IPS-11a (cell line): ENCODE measurements around the gene RNF14.

Source experiments
- H3K4me3 ChIP-seq: one replicate; pipeline ENCODE4 v1.5.1; 2013; ENCODE audit warnings: low read depth, low read length, control low read depth

RNF14 gene

DNA sequence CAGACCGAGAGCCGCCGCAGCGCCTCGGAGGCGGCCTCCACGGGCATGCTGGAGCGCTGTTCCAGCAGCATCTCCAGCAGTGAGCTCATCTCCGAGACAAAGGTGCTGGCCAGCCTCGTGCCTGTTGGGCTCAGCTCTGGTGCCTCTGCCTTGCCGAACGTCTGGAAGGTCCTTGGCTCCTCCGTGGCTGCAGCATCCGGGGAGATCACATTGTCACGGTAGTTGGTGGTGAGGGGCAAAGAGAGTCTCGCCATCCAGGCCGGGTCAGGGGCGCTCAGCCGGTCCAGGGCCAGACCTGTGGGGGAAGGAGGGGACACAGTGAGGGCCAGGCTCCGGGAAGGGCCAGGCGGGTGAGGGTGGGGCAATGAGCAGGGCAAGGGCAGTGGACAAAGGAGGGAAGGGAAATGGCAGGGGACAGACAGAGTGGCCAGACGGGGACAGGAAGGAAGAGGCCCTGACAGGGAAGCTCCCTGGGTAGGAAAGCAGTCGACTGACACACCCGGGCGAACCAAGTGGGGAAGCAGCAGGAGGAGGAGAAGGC, 23.3 kb upstream of the RNF14 start:
- no peak overlapping the region for H3K4me3 ChIP-seq

- H3K4me3 ChIP-seq: no peak overlapping the region
Measured at GRCh38 chr5:141947316-141947715, 21.6 kb upstream of the RNF14 start.

- no peak overlapping the region for H3K4me3 ChIP-seq
Measured at GRCh38 chr5:141948812-141949211, 20.1 kb upstream of the RNF14 start.

DNA sequence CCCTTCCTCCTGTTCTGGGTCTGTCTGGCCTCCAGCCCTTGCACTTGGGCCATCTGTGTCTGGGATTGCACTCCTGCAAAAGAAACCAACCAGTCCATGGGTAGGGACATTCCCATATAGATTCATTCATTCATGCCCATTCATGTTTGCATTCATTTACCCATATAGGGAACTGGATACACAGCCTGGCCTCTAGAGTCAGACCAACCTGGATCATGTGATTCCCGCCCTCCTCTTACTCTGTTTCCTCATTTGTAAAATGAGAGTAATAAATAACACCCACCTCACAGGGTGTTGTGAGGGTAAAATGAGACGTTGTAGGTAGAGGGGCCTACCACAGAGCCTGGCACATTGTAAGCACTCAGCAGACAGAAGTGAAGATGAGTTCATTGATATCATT, 19.4 kb upstream of the RNF14 start:
- H3K4me3 ChIP-seq: no peak overlapping the region

- H3K4me3 ChIP-seq: no peak overlapping the region
Measured at GRCh38 chr5:141950207-141951005, 18.5 kb upstream of the RNF14 start.

DNA sequence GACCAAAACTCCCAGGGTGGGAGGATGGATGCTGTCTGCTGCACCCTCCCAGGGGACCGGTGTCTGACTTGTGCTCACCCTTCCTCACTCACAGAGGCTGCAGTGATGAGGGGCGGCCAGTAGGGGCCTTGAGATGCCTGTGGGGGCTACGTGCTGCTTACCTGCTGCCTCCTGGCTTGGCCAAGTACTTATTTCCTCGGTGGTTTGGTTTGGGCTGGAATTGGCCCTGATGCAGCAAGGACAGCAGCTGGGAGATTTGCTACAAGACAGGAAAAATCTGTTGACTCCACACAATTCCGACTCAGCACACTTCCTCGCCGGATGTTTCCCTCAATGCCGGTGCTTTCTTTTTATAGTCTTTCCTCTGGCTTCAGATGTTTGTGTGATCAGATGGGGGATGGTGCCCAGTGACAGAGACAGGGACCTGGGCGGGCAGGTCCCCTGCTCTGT, 17.5 kb upstream of the RNF14 start:
- H3K4me3 ChIP-seq: no peak overlapping the region

DNA sequence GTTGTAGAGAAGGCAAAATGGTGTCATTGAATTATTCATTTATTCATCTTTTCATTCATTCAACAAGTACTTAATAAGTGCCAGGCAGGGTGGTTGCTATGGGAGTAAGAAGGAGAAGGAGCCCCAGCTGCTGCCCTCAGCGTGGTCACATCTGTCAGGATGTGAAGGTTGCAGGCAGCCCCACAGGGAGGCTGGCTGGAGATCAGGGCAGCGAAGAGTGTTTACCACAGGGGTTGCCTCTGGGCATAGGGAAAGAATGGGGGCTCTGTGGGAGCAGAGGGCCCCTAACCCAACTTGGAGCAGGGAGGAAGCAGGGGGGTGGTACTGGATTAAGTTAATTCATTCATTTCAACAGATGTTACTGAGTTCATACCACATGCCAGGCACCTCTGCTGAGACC, 16.9 kb upstream of the RNF14 start:
- no peak overlapping the region for H3K4me3 ChIP-seq

DNA sequence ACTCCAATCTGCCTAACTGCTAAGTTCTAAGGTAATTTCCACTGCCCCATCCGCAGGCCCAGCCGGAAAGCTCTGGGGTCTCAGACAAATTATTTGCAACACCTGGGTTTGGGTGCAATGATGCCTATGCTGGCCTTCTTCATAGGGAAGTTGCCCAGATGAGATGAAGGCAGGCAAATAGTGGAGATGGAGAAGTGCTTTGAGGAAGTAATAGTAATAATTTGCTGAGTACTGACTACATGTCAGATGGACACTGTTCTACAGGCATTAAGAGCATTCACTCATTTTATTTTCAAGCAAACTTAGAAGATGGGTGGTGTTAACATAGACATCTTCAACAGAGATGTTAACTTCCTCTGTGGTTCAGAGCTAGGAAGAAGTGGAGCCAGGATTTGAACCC, 14.7 kb upstream of the RNF14 start:
- no peak overlapping the region for H3K4me3 ChIP-seq

GRCh38 chr5:141957367-141957996, 11.4 kb upstream of the RNF14 start:
- H3K4me3 ChIP-seq: no peak overlapping the region

GRCh38 chr5:141958113-141958512, 10.8 kb upstream of the RNF14 start, which contains the start of gene PCDH12:
Gene PCDH12 (minus strand): TSS chr5:141958202. CDS start chr5:141957851, 351 bp downstream.
- no peak within 1 kb of the TSS for H3K4me3 ChIP-seq

DNA sequence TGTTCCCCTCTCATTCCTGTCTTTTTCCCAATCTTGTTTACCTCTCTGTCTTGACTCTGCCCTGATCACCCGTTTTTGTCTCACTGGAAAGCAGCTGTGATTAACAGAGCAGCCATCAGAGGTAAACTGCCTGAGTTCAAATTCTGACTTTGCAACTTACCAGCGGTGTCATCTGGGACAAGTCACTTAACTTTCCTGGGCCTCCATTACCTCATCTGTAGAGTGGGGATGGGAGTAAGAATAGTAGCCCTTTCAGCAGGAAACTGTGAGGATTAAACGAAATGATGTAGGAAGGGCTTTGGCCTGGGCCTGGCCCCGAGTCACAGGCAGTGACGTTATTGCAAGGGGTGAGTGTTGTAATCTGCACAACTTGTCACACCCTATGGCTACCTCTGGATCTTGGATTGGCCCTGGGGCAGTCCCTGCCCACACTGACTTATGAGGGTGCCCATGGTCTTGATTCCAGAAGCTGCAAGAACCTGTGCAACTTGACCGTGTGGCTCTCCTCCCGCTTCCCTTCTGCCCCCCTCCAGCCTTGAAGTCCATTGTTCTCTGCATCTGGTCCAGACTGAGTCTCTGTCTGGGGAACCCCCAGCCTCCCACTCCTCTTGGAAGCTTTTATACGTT, 10.2 kb upstream of the RNF14 start:
- no peak overlapping the region for H3K4me3 ChIP-seq

DNA sequence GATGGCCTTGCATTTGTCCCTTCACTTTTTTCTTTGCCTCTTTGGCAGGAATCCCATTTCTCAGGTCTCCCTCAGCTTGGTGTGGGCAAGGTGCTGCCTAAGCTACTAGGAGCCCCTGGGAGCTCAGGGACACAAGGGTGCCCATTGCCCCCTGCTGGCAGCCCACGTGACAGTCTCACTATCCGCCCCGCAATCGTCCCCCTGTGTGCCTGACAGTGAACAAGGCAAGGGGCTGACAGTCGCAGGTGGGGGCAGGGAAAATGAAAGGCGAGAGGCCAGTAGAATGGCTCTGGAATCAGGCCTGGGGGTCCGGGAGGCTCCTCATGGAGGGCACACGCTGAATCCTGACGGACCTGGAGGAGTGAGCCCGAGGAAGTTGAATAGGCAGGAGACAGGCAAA, 8.9 kb upstream of the RNF14 start:
- no peak overlapping the region for H3K4me3 ChIP-seq

DNA sequence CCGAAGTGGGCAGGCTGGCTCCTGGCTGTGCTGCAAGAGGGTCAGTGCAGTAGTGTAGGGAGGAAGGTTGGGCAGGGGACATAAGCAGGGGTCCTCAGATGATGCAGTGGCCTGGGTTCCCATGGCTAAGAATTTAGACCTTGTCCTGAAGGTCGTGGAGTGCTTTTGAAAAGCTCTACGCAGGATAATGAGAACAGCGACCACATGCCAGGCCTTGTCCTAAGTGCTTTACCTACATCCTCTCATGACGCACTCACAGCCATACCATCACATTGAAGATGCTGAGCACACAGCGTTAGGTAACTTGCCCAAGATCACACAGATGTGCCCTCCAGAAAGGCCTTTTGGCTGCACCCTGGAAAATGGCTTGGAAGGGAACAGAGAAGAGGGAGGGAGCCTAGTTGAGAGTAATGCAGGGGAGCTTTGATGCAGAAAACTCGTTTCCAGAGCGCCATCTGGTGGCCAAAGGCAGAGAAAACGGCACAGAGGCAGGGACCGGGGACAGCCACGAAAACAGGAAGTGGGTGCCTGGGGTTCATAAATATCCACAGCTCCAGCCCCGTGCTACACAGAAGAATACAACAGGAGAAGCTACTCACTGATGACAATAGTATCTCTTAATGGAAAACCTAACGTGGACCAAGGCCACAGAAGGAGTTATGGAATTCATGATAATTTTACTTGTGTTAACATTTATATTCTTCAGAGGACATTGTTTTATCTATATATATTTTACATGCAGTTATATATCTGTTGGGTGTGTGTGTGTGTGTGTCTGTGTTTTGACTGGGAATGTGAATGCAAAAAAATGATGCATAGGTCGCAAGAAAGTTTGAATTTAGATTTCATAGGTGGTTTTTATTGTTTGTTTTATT, 8.2 kb upstream of the RNF14 start:
- H3K4me3 ChIP-seq: no peak overlapping the region

DNA sequence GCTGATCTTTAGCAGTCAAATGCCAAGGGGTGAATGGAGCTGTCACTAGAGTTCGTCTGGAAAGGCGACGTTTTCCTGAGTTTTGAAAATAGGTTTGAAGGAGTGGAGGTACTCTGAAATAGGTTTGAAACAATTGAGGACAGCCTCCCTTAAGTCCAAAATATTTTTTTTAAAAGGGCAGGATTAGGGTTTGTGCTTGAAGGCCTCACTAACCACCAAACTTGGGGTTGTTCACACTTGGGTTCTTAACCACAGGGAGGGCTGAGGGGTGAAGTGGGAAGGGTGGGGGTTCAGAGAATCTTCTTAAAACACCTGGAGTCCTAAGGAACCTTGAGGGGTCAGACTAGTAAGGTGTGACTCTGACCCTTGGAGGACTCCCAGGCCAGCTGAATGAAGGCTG, 7.4 kb upstream of the RNF14 start:
- H3K4me3 ChIP-seq: no peak overlapping the region

- H3K4me3 ChIP-seq: no peak overlapping the region
Measured at GRCh38 chr5:141963701-141964100, 5.2 kb upstream of the RNF14 start.

GRCh38 chr5:141965071-141965470, 3.8 kb upstream of the RNF14 start:
- H3K4me3 ChIP-seq: no peak overlapping the region

DNA sequence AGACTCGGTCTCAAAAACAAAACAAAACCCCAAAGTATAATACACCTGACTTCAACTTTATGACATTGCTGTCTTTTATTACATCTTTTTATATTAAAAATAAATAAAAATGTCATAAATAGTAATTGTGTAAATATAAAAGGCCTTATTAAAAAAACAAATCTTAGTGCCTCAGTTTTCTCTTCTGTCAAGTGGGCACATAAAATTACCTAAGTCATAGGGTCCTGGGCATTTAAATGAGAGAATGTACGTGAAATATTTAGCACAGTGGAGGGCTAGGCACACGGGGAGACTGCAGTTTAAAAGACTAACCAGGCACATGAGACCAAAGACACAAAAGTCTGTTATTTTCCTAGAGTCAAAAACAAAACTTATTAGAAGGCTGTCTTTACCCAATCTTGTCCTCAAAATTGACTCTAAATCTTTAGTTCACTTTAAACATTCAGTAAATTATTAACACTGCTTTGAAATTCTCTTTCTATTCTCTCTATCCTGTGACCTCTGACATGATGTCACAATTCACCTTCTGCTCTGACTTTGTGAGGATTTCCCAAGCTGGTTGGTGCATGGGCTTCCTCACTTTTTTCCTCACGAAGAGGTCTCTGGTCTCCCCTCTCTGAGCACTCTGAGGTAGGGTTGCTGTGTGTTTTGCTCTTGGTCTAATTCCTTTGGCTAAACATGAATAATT, 2.5 kb upstream of the RNF14 start:
- no peak overlapping the region for H3K4me3 ChIP-seq

GRCh38 chr5:141966963-141967333, 2.0 kb upstream of the RNF14 start:
- no peak overlapping the region for H3K4me3 ChIP-seq

DNA sequence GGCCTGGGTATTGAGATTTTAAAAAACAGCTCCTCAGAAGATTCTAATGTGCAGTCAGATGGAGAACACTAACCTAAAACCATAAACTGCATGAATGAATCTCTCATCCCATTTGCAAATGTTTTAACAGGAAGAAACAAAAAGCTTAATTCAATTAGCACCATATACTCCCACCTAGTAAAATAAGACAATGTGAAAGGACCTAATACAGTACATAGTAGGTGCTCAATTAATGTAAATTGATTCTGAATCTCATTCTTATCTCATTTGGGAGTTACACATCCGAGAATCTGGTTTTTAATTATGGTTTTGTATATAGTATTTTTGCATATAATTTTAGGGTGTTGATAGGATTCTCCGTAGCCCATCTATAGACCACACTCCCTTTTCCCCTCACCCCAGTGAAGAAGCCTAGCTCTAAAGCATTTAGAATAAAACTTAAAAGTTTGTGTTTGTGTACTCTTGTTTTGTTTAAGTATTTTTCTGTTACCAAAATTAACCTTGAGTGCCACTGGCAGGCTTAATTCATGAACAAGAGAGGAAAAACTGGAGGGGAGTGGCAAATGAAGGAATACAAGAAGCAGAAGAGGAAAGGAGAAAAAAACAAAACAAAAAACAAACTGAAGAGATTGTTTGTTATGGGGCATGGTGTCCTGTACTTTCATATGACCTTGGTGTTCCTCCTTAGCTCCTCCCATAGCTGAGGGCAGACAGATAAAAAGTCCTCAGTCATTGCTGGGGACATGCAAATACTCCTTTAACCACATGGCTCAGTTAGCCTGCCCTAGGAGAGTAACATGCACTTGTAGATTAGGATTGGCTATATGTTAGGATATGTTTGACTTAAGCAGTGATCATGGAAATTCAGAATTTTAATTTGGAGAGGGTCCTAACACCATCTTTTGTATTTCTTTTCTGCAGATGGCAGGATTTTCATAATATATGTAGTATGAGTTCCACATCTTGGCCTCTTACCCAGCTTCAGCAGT, 1.2 kb downstream of the RNF14 start:
- peak overlapping the region; percentile 71 for H3K4me3 ChIP-seq
